ENCODE results near the gene TMEM132D.
"Not testable (repeated sequence)": the region's sequence is repeated elsewhere in the genome, so short reads cannot be mapped to it uniquely, and the experiment has no call there.

TMEM132D gene

GRCh38 chr12:129903956-129904829 lies at the start of gene TMEM132D:
Gene TMEM132D, minus strand, starts transcription at chr12:129904025.
- peak; percentile 50 for DNase-seq (ENCODE audit: low spot score)
- no peak for FAIRE-seq

GRCh38 chr12:129949651-129950050 lies 45.8 kb upstream of the TMEM132D start:
- DNase-seq (ENCODE audit: low spot score) (no peak), FAIRE-seq (no peak)

GRCh38 chr12:129941618-129942017 lies 37.8 kb upstream of the TMEM132D start:
- DNase-seq (ENCODE audit: low spot score) (no peak), FAIRE-seq (no peak)

- DNase-seq (ENCODE audit: low spot score), result no peak
- no peak for FAIRE-seq
These were observed 34.3 kb upstream of the TMEM132D start for GRCh38 chr12:129938089-129938488.

GRCh38 chr12:129937426-129937825 lies 33.6 kb upstream of the TMEM132D start:
- no peak for DNase-seq (ENCODE audit: low spot score)
- no peak for FAIRE-seq

GRCh38 chr12:129928643-129929042 lies 24.8 kb upstream of the TMEM132D start:
- no peak for DNase-seq (ENCODE audit: low spot score)
- no peak for FAIRE-seq

- FAIRE-seq (no peak), DNase-seq (ENCODE audit: low spot score) (peak; percentile 23)
These were observed 23.6 kb upstream of the TMEM132D start for GRCh38 chr12:129927316-129927900.

GRCh38 chr12:129911428-129912049 lies 7.7 kb upstream of the TMEM132D start:
- FAIRE-seq (peak; percentile 9), DNase-seq (ENCODE audit: low spot score) (peak; percentile 81)

GRCh38 chr12:129909051-129910020 lies 5.5 kb upstream of the TMEM132D start:
- FAIRE-seq (no peak), DNase-seq (ENCODE audit: low spot score) (no peak)

GRCh38 chr12:129903092-129903945 lies 506 bp downstream of the TMEM132D start:
- DNase-seq (ENCODE audit: low spot score), result peak; percentile 26
- FAIRE-seq, result no peak

- DNase-seq (ENCODE audit: low spot score), result no peak
- FAIRE-seq, result no peak
These were observed 1.3 kb downstream of the TMEM132D start for GRCh38 chr12:129902371-129903091.

GRCh38 chr12:129901254-129901653 lies 2.6 kb downstream of the TMEM132D start:
- no peak for FAIRE-seq

GRCh38 chr12:129900306-129900705 lies 3.5 kb downstream of the TMEM132D start:
- no peak for FAIRE-seq
- DNase-seq (ENCODE audit: low spot score), result no peak

More at GRCh38 chr12:129901254-129901653, 2.6 kb downstream of the TMEM132D start:
- DNase-seq (ENCODE audit: low spot score), result no peak

- FAIRE-seq, result peak; percentile 67
- DNase-seq (ENCODE audit: low spot score), result not testable (repeated sequence)
These were observed 4.8 kb downstream of the TMEM132D start for GRCh38 chr12:129899045-129899444.

- DNase-seq (ENCODE audit: low spot score) (no peak), FAIRE-seq (no peak)
These were observed 10.1 kb downstream of the TMEM132D start for GRCh38 chr12:129893691-129894090.

GRCh38 chr12:129887101-129887500 lies 16.7 kb downstream of the TMEM132D start:
- FAIRE-seq, result no peak
- DNase-seq (ENCODE audit: low spot score), result no peak

- DNase-seq (ENCODE audit: low spot score) (no peak), FAIRE-seq (no peak)
These were observed 17.3 kb downstream of the TMEM132D start for GRCh38 chr12:129886541-129886940.

GRCh38 chr12:129885287-129885686 lies 18.5 kb downstream of the TMEM132D start:
- FAIRE-seq (no peak), DNase-seq (ENCODE audit: low spot score) (no peak)

- FAIRE-seq (no peak), DNase-seq (ENCODE audit: low spot score) (no peak)
These were observed 26.4 kb downstream of the TMEM132D start for GRCh38 chr12:129877411-129877810.

Data from urothelium cell line (cell line).